Sigmoid colon (tissue), 7 donors: ENCODE data around the gene HERPUD2. TPM values are rescaled to one million over a fixed set of nuclear protein-coding genes. Genes with fewer than 3 reads are reported as not detected.

Experiments used
- DNase-seq: peaks from one replicate; pipeline ENCODE4 v3.0.0-alpha.2; 2019
- H3K27ac ChIP-seq, 4 donors: fragments of 200-600 bp; sonication (generic); one replicate each; pipeline ENCODE4 v1.5.1; 2016 to 2019; ENCODE audit warnings: mild to moderate bottlenecking in 1 of 4
- H3K27me3 ChIP-seq, 3 donors: fragments of 200-600 bp; sonication (generic); one replicate each; pipeline ENCODE4 v1.5.1; 2019; ENCODE audit warnings: mild to moderate bottlenecking in 1 of 3
- H3K36me3 ChIP-seq, 4 donors: fragments of 200-600 bp; sonication (generic); one replicate each; pipeline ENCODE4 v1.5.1; 2016 to 2019
- H3K4me1 ChIP-seq, 4 donors: fragments of 200-600 bp; sonication (generic); one replicate each; pipeline ENCODE4 v1.5.1; 2017 to 2019
- H3K4me3 ChIP-seq, 4 donors: fragments of 200-600 bp; sonication (generic); one replicate each; pipeline ENCODE4 v1.5.1; 2017 to 2019; ENCODE audit warnings: mild to moderate bottlenecking in 2 of 4, moderate library complexity in 1 of 4
- H3K9me3 ChIP-seq, 4 donors: fragments of 200-600 bp in 3 of 4; sonication (generic) in 3 of 4; one replicate each; pipeline versions ENCODE4 v1.5.1 to v1.6.1; 2013 to 2019
- EP300 ChIP-seq, 4 donors: sonication (generic); formaldehyde crosslinking; IDR thresholded peaks; one replicate each; pipeline ENCODE4 v1.6.1; 2017; ENCODE audit warnings: antibody characterized with exemption in 4 of 4
- POLR2A ChIP-seq, 2 donors: fragments of 450-650 bp; IDR thresholded peaks; one replicate each; pipeline ENCODE4 v1.6.1; 2016; ENCODE audit warnings: antibody characterized with exemption in 2 of 2, mild to moderate bottlenecking in 2 of 2, moderate library complexity in 2 of 2
- POLR2AphosphoS5 ChIP-seq, 4 donors: sonication (generic); formaldehyde crosslinking; IDR thresholded peaks; one replicate each; pipeline ENCODE4 v1.6.1; 2017; ENCODE audit warnings: antibody characterized with exemption in 4 of 4
- WGBS, 2 donors: extraction: QIAGEN DNeasy Blood & Tissue Kit; methylation state at CpG; one replicate each; pipeline ENCODE4 v1.1.7; 2013; 5-methylcytosine and 5-hydroxymethylcytosine counted together
- intact Hi-C: fragments of 100-400 bp; cut with DNase I; formaldehyde crosslinking; loops from one replicate; pipeline ENCODE4 v1.15.1; 2023
- polyA plus RNA-seq, 3 donors: library from polyadenylated mRNA; stranded (reverse); fragments of 200-250 nt; gene quantifications; one replicate each; pipeline ENCODE4 v1.2.3, GENCODE V29; 2013
- total RNA-seq, 4 donors: library from RNA; depleted of rRNA; stranded (reverse); fragments of >200 nt; gene quantifications; one replicate each; pipeline ENCODE4 v1.1.0, GENCODE V29; 2016
- TF ChIP-seq, protein P1 (sequence below), 4 experiments: fragments of 450-650 bp in 3 of 4; fragments of 200-600 bp in 1 of 4; IDR thresholded peaks; one replicate each; pipeline ENCODE4 v1.5.1; 2016 to 2019; ENCODE audit warnings: antibody characterized with exemption in 4 of 4, mild to moderate bottlenecking in 3 of 4, moderate library complexity in 2 of 4
- donor health status: healthy with polysubstance abuse.
- donor health status: Bipolar disorder and iron deficiency.
- donor health status: healthy.

The HERPUD2 gene, protein sequence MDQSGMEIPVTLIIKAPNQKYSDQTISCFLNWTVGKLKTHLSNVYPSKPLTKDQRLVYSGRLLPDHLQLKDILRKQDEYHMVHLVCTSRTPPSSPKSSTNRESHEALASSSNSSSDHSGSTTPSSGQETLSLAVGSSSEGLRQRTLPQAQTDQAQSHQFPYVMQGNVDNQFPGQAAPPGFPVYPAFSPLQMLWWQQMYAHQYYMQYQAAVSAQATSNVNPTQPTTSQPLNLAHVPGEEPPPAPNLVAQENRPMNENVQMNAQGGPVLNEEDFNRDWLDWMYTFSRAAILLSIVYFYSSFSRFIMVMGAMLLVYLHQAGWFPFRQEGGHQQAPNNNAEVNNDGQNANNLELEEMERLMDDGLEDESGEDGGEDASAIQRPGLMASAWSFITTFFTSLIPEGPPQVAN
- total RNA-seq (10 to 100 TPM; 21.7 to 40.7 (median 31.4) TPM), polyA plus RNA-seq (10 to 100 TPM in 2 of 3 donors, 1 to 10 TPM in 1; 8.8 to 13.0 (median 12.0) TPM)

DNA sequence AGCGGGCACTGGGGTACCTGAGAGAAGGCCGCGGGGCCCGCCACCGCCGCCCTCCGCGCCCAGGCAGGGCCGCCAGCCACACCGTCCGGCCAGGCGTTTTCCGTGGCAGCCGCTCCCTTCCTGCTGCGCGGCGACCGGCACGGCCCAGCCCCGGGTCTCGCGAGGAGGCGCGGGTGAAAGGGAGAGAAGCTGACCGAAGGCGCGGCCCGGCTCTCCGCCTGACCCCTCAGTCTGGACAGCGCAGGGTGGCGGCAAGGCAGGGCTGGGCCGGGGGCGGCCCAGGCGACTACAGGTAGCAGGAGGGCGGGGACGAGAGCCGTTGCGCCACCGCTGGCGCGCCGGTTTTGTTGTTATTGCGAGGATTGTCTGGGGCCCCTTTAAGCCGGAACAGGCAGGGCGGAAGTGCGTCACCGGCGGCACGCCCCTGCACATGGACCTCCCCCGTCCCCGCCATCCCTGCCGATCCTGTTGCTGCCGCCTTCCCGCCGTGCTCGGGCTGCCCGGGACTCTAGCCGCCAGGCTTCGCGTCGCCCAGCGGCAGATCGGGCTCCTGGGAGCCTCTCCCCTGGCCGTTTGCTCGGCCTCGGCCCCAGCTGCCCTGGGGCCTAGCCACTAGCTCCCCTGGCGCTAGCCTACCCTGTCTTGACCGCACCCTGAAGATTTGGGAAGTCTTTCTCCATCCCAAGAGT is at the start of gene HERPUD2:
TSS of gene HERPUD2 (minus strand) at position 352 of the 689 bp plus-strand sequence. CDS start 805 bp downstream, outside the sequence.
- intact Hi-C loops = loop anchor here (5.0 kb wide), 1 partner anchor 107 kb away; the partner anchor contains the start of gene SEPTIN7
- TF ChIP-seq, protein P1, sequence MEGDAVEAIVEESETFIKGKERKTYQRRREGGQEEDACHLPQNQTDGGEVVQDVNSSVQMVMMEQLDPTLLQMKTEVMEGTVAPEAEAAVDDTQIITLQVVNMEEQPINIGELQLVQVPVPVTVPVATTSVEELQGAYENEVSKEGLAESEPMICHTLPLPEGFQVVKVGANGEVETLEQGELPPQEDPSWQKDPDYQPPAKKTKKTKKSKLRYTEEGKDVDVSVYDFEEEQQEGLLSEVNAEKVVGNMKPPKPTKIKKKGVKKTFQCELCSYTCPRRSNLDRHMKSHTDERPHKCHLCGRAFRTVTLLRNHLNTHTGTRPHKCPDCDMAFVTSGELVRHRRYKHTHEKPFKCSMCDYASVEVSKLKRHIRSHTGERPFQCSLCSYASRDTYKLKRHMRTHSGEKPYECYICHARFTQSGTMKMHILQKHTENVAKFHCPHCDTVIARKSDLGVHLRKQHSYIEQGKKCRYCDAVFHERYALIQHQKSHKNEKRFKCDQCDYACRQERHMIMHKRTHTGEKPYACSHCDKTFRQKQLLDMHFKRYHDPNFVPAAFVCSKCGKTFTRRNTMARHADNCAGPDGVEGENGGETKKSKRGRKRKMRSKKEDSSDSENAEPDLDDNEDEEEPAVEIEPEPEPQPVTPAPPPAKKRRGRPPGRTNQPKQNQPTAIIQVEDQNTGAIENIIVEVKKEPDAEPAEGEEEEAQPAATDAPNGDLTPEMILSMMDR (IDR thresholded peaks at IDR 0.05) = no peak
- TF ChIP-seq POLR2A (IDR thresholded peaks at IDR 0.05) = peak; percentile 74 to 76
- peak; percentile 76 to 96 (median 90) for TF ChIP-seq POLR2AphosphoS5 (IDR thresholded peaks at IDR 0.05)
- no peak for TF ChIP-seq EP300 (IDR thresholded peaks at IDR 0.05)
- 0% methylated on average over 68 of the region's 68 CpGs for WGBS, 2 donors
- H3K36me3 ChIP-seq = no peaks in the 10 kb centered on the region
- no peaks in the 10 kb centered on the region for H3K27me3 ChIP-seq
- H3K4me1 ChIP-seq = peaks cover 0 to 54% (median 43%) of the 10 kb centered on the region in 4 donors
- H3K9me3 ChIP-seq = no peaks in the 10 kb centered on the region
- peak within 1 kb of the TSS; percentile 73 to 89 (median 86) for H3K4me3 ChIP-seq
- DNase-seq = peak; percentile 97
- peak within 1 kb of the TSS; percentile 88 to 96 (median 92) for H3K27ac ChIP-seq

DNA sequence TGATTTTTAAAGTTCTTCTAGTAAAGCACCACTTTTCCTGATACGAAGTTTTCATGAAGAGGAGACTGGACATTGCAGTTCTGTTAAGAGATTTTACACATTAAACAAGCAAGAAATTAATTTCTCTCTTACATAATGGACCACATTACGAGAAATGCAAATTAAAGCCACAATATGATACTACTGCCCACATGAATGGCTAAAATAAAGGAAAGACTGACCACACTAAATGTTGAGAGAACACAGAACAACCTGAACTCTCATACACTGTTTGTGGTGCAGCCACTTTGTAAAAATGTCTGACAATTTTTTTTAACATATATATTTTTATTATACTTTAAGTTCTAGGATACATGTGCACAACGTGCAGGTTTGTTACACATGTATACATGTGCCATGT is 44.0 kb upstream of the HERPUD2 start:
- intact Hi-C loops = no loop called here
- Histone ChIP-seq H3K4me1 (peaks cover 0 to 6% (median 6%) of the 10 kb centered on the region in 4 donors), H3K27me3 (no peaks in the 10 kb centered on the region), H3K36me3 (no peaks in the 10 kb centered on the region), H3K4me3 (no peak overlapping the region), H3K27ac (no peak overlapping the region), H3K9me3 (no peaks in the 10 kb centered on the region)
- TF ChIP-seq POLR2AphosphoS5 (IDR thresholded peaks at IDR 0.05) (no peak), EP300 (IDR thresholded peaks at IDR 0.05) (no peak), POLR2A (IDR thresholded peaks at IDR 0.05) (no peak)
- TF ChIP-seq, protein P1 (IDR thresholded peaks at IDR 0.05) = no peak
- no peak for DNase-seq
- 93 to 94% methylated on average over 3 of the region's 3 CpGs for WGBS, 2 donors

DNA sequence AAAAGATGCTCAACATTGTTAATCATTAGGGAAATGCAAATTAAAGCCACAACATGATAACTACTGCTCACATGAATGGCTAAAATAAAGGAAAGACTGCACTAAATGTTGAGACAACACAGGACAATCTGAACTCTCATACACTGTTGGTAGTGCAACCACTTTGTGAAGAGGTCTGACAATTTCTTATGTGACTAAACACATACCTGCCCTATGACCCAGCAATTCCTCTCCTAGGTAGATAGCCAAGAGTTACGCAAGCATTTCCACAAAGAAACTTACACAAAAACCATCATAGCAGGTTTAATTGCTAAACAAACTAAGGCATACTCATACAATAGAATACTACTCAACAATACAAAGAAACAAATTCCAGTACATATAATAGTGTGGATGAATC is 41.8 kb upstream of the HERPUD2 start:
- 61 to 96% methylated on average over 1 of the region's 1 CpG for WGBS, 2 donors
- no peaks in the 10 kb centered on the region for H3K27me3 ChIP-seq
- no peaks in the 10 kb centered on the region for H3K36me3 ChIP-seq
- H3K27ac ChIP-seq = no peak overlapping the region
- intact Hi-C loops = no loop called here
- peaks cover 0 to 13% (median 11%) of the 10 kb centered on the region in 4 donors for H3K4me1 ChIP-seq
- H3K9me3 ChIP-seq = no peaks in the 10 kb centered on the region
- H3K4me3 ChIP-seq = no peak overlapping the region
- no peak for DNase-seq
- TF ChIP-seq, protein P1 (IDR thresholded peaks at IDR 0.05) = no peak
- TF ChIP-seq POLR2AphosphoS5 (IDR thresholded peaks at IDR 0.05) = no peak
- no peak for TF ChIP-seq POLR2A (IDR thresholded peaks at IDR 0.05)
- TF ChIP-seq EP300 (IDR thresholded peaks at IDR 0.05) = no peak

DNA sequence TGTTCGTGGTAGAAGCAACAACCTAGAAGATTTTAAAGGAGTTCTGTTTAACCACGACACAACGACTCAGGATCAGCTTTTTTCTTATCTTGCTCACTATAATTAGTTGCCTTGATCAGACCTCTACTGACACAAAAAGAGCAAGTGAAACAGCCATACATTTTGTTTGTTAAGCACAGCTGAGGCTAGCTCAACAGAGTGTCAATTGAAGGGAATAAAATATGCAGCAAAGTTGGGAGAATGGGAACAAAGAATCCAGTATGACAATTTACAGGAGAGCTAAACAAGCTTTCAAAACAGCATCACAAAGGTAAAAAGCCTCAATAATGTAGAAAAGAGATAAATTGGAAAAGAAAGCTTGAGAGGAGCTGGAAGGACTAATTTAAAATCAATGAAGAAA is 40.5 kb upstream of the HERPUD2 start:
- H3K27ac ChIP-seq = no peak overlapping the region
- H3K9me3 ChIP-seq = no peaks in the 10 kb centered on the region
- H3K27me3 ChIP-seq = no peaks in the 10 kb centered on the region
- no peak for DNase-seq
- TF ChIP-seq POLR2AphosphoS5 (IDR thresholded peaks at IDR 0.05) (no peak), POLR2A (IDR thresholded peaks at IDR 0.05) (no peak), EP300 (IDR thresholded peaks at IDR 0.05) (no peak)
- TF ChIP-seq, protein P1 (IDR thresholded peaks at IDR 0.05) = no peak
- H3K36me3 ChIP-seq = no peaks in the 10 kb centered on the region
- peaks cover 0 to 19% (median 14%) of the 10 kb centered on the region in 4 donors for H3K4me1 ChIP-seq
- WGBS, 2 donors = 79 to 93% methylated on average over 3 of the region's 3 CpGs
- intact Hi-C loops = no loop called here
- H3K4me3 ChIP-seq = no peak overlapping the region
